WTC11 (cell line): ENCODE measurements around the gene HTR1A. TPM values are rescaled to one million over a fixed set of nuclear protein-coding genes. Genes with fewer than 3 reads are reported as not detected.

Experiments
- ATAC-seq: fragments of 200-7000 bp; cut with Tn5 transposase; 2 replicates; pipeline ENCODE4 v1.10.0; 2021; ENCODE audit warnings: mild to moderate bottlenecking, moderate library complexity
- CTCF ChIA-PET: fragments of 300-600 bp; sonication (Branson Sonifier 250); formaldehyde crosslinking; loops from one replicate; lab custom pipeline; 2021; ENCODE audit warnings: antibody characterized with exemption; lab: Charles Lee
- POLR2A ChIA-PET: fragments of 350-600 bp; sonication (Branson Sonifier 250); formaldehyde crosslinking; loops from one replicate; lab custom pipeline; 2021; ENCODE audit warnings: antibody characterized with exemption; lab: Charles Lee
- DNase-seq: peaks from one replicate; pipeline ENCODE4 v3.0.0; 2021; ENCODE audit warnings: low spot score
- H3K27ac Mint-ChIP-seq: 2 replicates; pipeline ENCODE4 v1.8.0; 2021; ENCODE audit warnings: mixed read lengths
- H3K27me3 Mint-ChIP-seq: 2 replicates; pipeline ENCODE4 v1.8.0; 2021; ENCODE audit warnings: low read depth, mild to moderate bottlenecking, moderate library complexity, mixed read lengths
- H3K36me3 Mint-ChIP-seq: 2 replicates; pipeline ENCODE4 v1.8.0; 2021; ENCODE audit warnings: mixed read lengths
- H3K4me1 Mint-ChIP-seq: 2 replicates; pipeline ENCODE4 v1.8.0; 2022; ENCODE audit warnings: mixed read lengths
- H3K4me3 Mint-ChIP-seq: 2 replicates; pipeline ENCODE4 v1.8.0; 2021; ENCODE audit warnings: mild to moderate bottlenecking, moderate library complexity, mixed read lengths
- H3K9me3 Mint-ChIP-seq: 2 replicates; pipeline ENCODE4 v1.8.0; 2021; ENCODE audit warnings: mixed read lengths
- ATF1 ChIP-seq: sonication (generic); formaldehyde crosslinking; IDR thresholded peaks from 2 replicates; pipeline ENCODE4 v1.8.1; 2023; ENCODE audit warnings: mild to moderate bottlenecking, moderate library complexity, missing genetic modification reagents
- ATF2 ChIP-seq: sonication (generic); formaldehyde crosslinking; IDR thresholded peaks from 2 replicates; pipeline ENCODE4 v1.8.1; 2022; ENCODE audit warnings: low read depth, missing genetic modification reagents, borderline replicate concordance
- ATF6 ChIP-seq: sonication (generic); formaldehyde crosslinking; IDR thresholded peaks from 2 replicates; pipeline ENCODE4 v1.8.1; 2023; ENCODE audit warnings: mild to moderate bottlenecking, missing genetic modification reagents
- CREM ChIP-seq: sonication (generic); formaldehyde crosslinking; IDR thresholded peaks from 2 replicates; pipeline ENCODE4 v1.8.1; 2022; ENCODE audit warnings: mild to moderate bottlenecking, missing genetic modification reagents, moderate library complexity
- EMX1 ChIP-seq: fragments of 250-450 bp; sonication (Bioruptor Pico); IDR thresholded peaks from 2 replicates; pipeline ENCODE4 v1.8.0; 2021; ENCODE audit warnings: mild to moderate bottlenecking
- ETV6 ChIP-seq: sonication (generic); formaldehyde crosslinking; IDR thresholded peaks from 2 replicates; pipeline ENCODE4 v1.8.1; 2022; ENCODE audit warnings: mild to moderate bottlenecking, missing genetic modification reagents
- FOXP1 ChIP-seq: sonication (generic); formaldehyde crosslinking; IDR thresholded peaks from 2 replicates; pipeline ENCODE4 v1.8.0; 2022; ENCODE audit warnings: missing genetic modification reagents, mild to moderate bottlenecking, moderate library complexity, borderline replicate concordance
- GABPB1 ChIP-seq: sonication (generic); formaldehyde crosslinking; IDR thresholded peaks from 2 replicates; pipeline ENCODE4 v1.8.1; 2023; ENCODE audit warnings: mild to moderate bottlenecking, missing genetic modification reagents
- GTF2I ChIP-seq: fragments of 250-450 bp; sonication (Bioruptor Pico); conservative IDR thresholded peaks from 2 replicates; pipeline ENCODE4 v1.4.0; 2021; ENCODE audit warnings: mild to moderate bottlenecking
- JUN ChIP-seq: sonication (generic); formaldehyde crosslinking; IDR thresholded peaks from 2 replicates; pipeline ENCODE4 v1.8.0; 2023; ENCODE audit warnings: mild to moderate bottlenecking, missing genetic modification reagents
- MLX ChIP-seq: sonication (generic); formaldehyde crosslinking; IDR thresholded peaks from 2 replicates; pipeline ENCODE4 v1.8.1; 2023; ENCODE audit warnings: mild to moderate bottlenecking, missing genetic modification reagents, moderate library complexity
- MYBL2 ChIP-seq: sonication (generic); formaldehyde crosslinking; IDR thresholded peaks from 2 replicates; pipeline ENCODE4 v1.8.1; 2023; ENCODE audit warnings: mild to moderate bottlenecking, moderate library complexity, missing genetic modification reagents
- NFATC4 ChIP-seq: fragments of 250-450 bp; sonication (Bioruptor Pico); IDR thresholded peaks from 2 replicates; pipeline ENCODE4 v1.9.0; 2021; ENCODE audit warnings: mild to moderate bottlenecking
- NR1H2 ChIP-seq: sonication (generic); formaldehyde crosslinking; IDR thresholded peaks from 2 replicates; pipeline ENCODE4 v1.9.0; 2021; ENCODE audit warnings: mild to moderate bottlenecking, moderate library complexity, missing genetic modification reagents
- NR3C1 ChIP-seq: sonication (generic); formaldehyde crosslinking; conservative IDR thresholded peaks from 2 replicates; pipeline ENCODE4 v1.8.1; 2023; ENCODE audit warnings: low read depth, mild to moderate bottlenecking, missing genetic modification reagents
- RORB ChIP-seq: fragments of 250-450 bp; sonication (Bioruptor Pico); IDR thresholded peaks from 2 replicates; pipeline ENCODE4 v1.9.0; 2021; ENCODE audit warnings: mild to moderate bottlenecking
- SMAD3 ChIP-seq: sonication (generic); formaldehyde crosslinking; IDR thresholded peaks from 2 replicates; pipeline ENCODE4 v1.8.0; 2022; ENCODE audit warnings: missing genetic modification reagents, mild to moderate bottlenecking, borderline replicate concordance
- TEAD1 ChIP-seq: sonication (generic); formaldehyde crosslinking; IDR thresholded peaks from 2 replicates; pipeline ENCODE4 v1.8.0; 2022; ENCODE audit warnings: mild to moderate bottlenecking, missing genetic modification reagents
- TEAD4 ChIP-seq: sonication (generic); formaldehyde crosslinking; IDR thresholded peaks from 2 replicates; pipeline ENCODE4 v1.8.0; 2022; ENCODE audit warnings: mild to moderate bottlenecking, missing genetic modification reagents
- ZNF219 ChIP-seq: sonication (generic); formaldehyde crosslinking; IDR thresholded peaks from 2 replicates; pipeline ENCODE4 v1.8.0; 2023; ENCODE audit warnings: missing genetic modification reagents, mild to moderate bottlenecking, borderline replicate concordance
- ZNF232 ChIP-seq: sonication (generic); formaldehyde crosslinking; IDR thresholded peaks from 2 replicates; pipeline ENCODE4 v1.8.0; 2022; ENCODE audit warnings: mild to moderate bottlenecking, missing genetic modification reagents
- ZNF396 ChIP-seq: fragments of 250-450 bp; sonication (Bioruptor Pico); IDR thresholded peaks from 2 replicates; pipeline ENCODE4 v1.8.0; 2021; ENCODE audit warnings: mild to moderate bottlenecking, moderate library complexity, borderline replicate concordance
- total RNA-seq: library from RNA; stranded (reverse); gene quantifications from 3 replicates; pipeline ENCODE4 v1.2.3, GENCODE V29; 2021
- TF ChIP-seq, protein P1 (sequence below): fragments of 250-450 bp; sonication (Bioruptor Pico); IDR thresholded peaks from 2 replicates; pipeline ENCODE4 v1.8.0; 2021; ENCODE audit warnings: mild to moderate bottlenecking
- TF ChIP-seq, protein P2 (sequence below): sonication (generic); formaldehyde crosslinking; conservative IDR thresholded peaks from 2 replicates; pipeline ENCODE4 v1.8.1; 2023; ENCODE audit warnings: mild to moderate bottlenecking, low read depth, missing genetic modification reagents, moderate library complexity
- TF ChIP-seq, protein P3 (sequence below): fragments of 200-600 bp; IDR thresholded peaks from 2 replicates; pipeline ENCODE4 v1.8.0; 2022; ENCODE audit warnings: antibody characterized with exemption

The HTR1A gene
- total RNA-seq, 1 experiment from 2014 or later: 0.52 TPM

DNA sequence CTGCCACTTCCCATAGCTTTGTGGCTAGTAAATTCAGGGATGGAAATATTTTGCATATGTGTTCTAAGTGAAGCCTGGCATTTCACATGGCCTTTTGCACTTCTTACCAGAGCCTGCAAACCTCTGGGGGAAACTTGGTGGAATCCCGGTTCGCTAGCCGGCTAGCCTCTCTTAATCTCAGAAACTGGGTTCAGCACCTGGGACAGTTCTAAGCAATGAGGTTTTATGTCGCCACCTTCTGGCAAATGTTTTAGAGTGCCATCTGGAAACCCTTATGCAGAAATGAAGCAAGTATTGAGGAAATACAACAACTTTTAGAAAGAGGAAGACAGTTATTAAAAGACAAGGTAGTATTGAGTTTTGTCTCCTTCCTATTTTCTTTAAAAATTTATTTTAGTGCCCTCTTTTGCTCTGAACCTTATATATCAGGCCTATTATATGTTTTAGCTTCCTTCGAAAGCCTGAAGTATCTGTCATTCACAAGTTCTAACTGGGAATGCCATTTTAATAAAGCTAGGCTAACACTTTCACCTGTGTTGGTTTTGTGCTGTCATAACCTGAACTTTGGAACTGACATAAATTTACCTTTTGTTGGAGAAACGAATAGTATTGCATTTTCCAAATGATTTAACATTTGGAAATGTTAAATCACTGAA lies 963 bp upstream of the HTR1A start:
- Mint-ChIP-seq H3K4me1 (peaks cover 45% of the 10 kb centered on the region), H3K27ac (no peak overlapping the region), H3K9me3 (0 out of 2 replicates have a peak, but pooled peaks cover 3% of the 10 kb centered on the region), H3K27me3 (peaks cover 37% of the 10 kb centered on the region), H3K36me3 (peaks cover 2% of the 10 kb centered on the region; the same call in 1 of the 2 replicates), H3K4me3 (peak overlapping the region; percentile 88)
- ChIA-PET POLR2A (no interaction called here), CTCF (interaction anchor here (0.7 to 1.2 kb wide), 3 partner anchors 26 to 560 kb away, joined by 3 to 4 read pairs (median 3); no protein-coding TSS in a partner anchor)
- TF ChIP-seq SMAD3 (CRISPR knock-in tag) (0 out of 2 replicates have a peak, but pooled peaks have one; percentile 54), MYBL2 (CRISPR knock-in tag) (no peak), ATF2 (CRISPR knock-in tag) (no peak), JUN (0 out of 2 replicates have a peak, but pooled peaks have one; percentile 20), ZNF232 (CRISPR knock-in tag) (0 out of 2 replicates have a peak, but pooled peaks have one; percentile 41), GABPB1 (CRISPR knock-in tag) (no peak), ATF1 (CRISPR knock-in tag) (no peak), TEAD1 (CRISPR knock-in tag) (peak; percentile 66; the same call in 1 of the 2 replicates), NR1H2 (CRISPR knock-in tag) (no peak), NFATC4 (no peak), ZNF396 (CRISPR knock-in tag) (no peak; the same call in 1 of the 2 replicates), GTF2I (CRISPR knock-in tag) (no peak), ZNF219 (CRISPR knock-in tag) (no peak), MLX (CRISPR knock-in tag) (no peak), TEAD4 (CRISPR knock-in tag) (0 out of 2 replicates have a peak, but pooled peaks have one; percentile 35), EMX1 (CRISPR knock-in tag) (no peak), RORB (CRISPR knock-in tag) (no peak), NR3C1 (no peak), CREM (no peak), ETV6 (CRISPR knock-in tag) (0 out of 2 replicates have a peak, but pooled peaks have one; percentile 38), ATF6 (CRISPR knock-in tag) (no peak), FOXP1 (no peak)
- TF ChIP-seq, protein P1, sequence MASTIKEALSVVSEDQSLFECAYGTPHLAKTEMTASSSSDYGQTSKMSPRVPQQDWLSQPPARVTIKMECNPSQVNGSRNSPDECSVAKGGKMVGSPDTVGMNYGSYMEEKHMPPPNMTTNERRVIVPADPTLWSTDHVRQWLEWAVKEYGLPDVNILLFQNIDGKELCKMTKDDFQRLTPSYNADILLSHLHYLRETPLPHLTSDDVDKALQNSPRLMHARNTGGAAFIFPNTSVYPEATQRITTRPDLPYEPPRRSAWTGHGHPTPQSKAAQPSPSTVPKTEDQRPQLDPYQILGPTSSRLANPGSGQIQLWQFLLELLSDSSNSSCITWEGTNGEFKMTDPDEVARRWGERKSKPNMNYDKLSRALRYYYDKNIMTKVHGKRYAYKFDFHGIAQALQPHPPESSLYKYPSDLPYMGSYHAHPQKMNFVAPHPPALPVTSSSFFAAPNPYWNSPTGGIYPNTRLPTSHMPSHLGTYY: no peak
- TF ChIP-seq, protein P2, sequence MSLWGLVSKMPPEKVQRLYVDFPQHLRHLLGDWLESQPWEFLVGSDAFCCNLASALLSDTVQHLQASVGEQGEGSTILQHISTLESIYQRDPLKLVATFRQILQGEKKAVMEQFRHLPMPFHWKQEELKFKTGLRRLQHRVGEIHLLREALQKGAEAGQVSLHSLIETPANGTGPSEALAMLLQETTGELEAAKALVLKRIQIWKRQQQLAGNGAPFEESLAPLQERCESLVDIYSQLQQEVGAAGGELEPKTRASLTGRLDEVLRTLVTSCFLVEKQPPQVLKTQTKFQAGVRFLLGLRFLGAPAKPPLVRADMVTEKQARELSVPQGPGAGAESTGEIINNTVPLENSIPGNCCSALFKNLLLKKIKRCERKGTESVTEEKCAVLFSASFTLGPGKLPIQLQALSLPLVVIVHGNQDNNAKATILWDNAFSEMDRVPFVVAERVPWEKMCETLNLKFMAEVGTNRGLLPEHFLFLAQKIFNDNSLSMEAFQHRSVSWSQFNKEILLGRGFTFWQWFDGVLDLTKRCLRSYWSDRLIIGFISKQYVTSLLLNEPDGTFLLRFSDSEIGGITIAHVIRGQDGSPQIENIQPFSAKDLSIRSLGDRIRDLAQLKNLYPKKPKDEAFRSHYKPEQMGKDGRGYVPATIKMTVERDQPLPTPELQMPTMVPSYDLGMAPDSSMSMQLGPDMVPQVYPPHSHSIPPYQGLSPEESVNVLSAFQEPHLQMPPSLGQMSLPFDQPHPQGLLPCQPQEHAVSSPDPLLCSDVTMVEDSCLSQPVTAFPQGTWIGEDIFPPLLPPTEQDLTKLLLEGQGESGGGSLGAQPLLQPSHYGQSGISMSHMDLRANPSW (CRISPR knock-in tag): no peak
- TF ChIP-seq, protein P3, sequence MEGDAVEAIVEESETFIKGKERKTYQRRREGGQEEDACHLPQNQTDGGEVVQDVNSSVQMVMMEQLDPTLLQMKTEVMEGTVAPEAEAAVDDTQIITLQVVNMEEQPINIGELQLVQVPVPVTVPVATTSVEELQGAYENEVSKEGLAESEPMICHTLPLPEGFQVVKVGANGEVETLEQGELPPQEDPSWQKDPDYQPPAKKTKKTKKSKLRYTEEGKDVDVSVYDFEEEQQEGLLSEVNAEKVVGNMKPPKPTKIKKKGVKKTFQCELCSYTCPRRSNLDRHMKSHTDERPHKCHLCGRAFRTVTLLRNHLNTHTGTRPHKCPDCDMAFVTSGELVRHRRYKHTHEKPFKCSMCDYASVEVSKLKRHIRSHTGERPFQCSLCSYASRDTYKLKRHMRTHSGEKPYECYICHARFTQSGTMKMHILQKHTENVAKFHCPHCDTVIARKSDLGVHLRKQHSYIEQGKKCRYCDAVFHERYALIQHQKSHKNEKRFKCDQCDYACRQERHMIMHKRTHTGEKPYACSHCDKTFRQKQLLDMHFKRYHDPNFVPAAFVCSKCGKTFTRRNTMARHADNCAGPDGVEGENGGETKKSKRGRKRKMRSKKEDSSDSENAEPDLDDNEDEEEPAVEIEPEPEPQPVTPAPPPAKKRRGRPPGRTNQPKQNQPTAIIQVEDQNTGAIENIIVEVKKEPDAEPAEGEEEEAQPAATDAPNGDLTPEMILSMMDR: peak; percentile 19; the same call in 1 of the 2 replicates
- DNase-seq (peak; percentile 66), ATAC-seq (peak; percentile 5)
